ENCODE data around the gene NUP50.

The NUP50 gene

GRCh38 chr22:45196308-45196707 lies 32.6 kb downstream of the NUP50 start:
- DNase-seq (ENCODE audit: low read depth in 2 of 2), result no peak

- no peak for DNase-seq (ENCODE audit: low read depth in 2 of 2)
Observed at GRCh38 chr22:45196926-45197605, 33.3 kb downstream of the NUP50 start.

GRCh38 chr22:45197606-45198462 lies 34.1 kb downstream of the NUP50 start:
- DNase-seq (ENCODE audit: low read depth in 2 of 2), result no peak

- no peak for DNase-seq (ENCODE audit: low read depth in 2 of 2)
Observed at GRCh38 chr22:45198463-45198795, 34.7 kb downstream of the NUP50 start.

- DNase-seq (ENCODE audit: low read depth in 2 of 2), result no peak
Observed at GRCh38 chr22:45199723-45200122, 36.0 kb downstream of the NUP50 start.

- DNase-seq (ENCODE audit: low read depth in 2 of 2), result no peak
Observed at GRCh38 chr22:45200230-45200629, 36.5 kb downstream of the NUP50 start.

GRCh38 chr22:45200860-45201511 lies 37.3 kb downstream of the NUP50 start:
- DNase-seq (ENCODE audit: low read depth in 2 of 2), result no peak

- peak in 1 of 2 experiments; percentile 50 for DNase-seq (ENCODE audit: low read depth in 2 of 2)
Observed at GRCh38 chr22:45201678-45202332, 38.1 kb downstream of the NUP50 start.

GRCh38 chr22:45202333-45203149 lies 38.8 kb downstream of the NUP50 start:
- no peak for DNase-seq (ENCODE audit: low read depth in 2 of 2)

- DNase-seq (ENCODE audit: low read depth in 2 of 2), result no peak
Observed at GRCh38 chr22:45203150-45203951, 39.6 kb downstream of the NUP50 start.

- no peak for DNase-seq (ENCODE audit: low read depth in 2 of 2)
Observed at GRCh38 chr22:45204241-45204640, 40.5 kb downstream of the NUP50 start.

- no peak for DNase-seq (ENCODE audit: low read depth in 2 of 2)
Observed at GRCh38 chr22:45204819-45205218, 41.1 kb downstream of the NUP50 start.

- DNase-seq (ENCODE audit: low read depth in 2 of 2), result no peak
Observed at GRCh38 chr22:45205276-45205925, 41.7 kb downstream of the NUP50 start.

GRCh38 chr22:45206233-45206632 lies 42.5 kb downstream of the NUP50 start:
- no peak for DNase-seq (ENCODE audit: low read depth in 2 of 2)

- no peak for DNase-seq (ENCODE audit: low read depth in 2 of 2)
Observed at GRCh38 chr22:45207533-45207932, 43.8 kb downstream of the NUP50 start.

GRCh38 chr22:45207981-45208664 lies 44.4 kb downstream of the NUP50 start:
- DNase-seq (ENCODE audit: low read depth in 2 of 2), result no peak

- DNase-seq (ENCODE audit: low read depth in 2 of 2), result no peak
Observed at GRCh38 chr22:45208696-45208992, 44.9 kb downstream of the NUP50 start.

- no peak for DNase-seq (ENCODE audit: low read depth in 2 of 2)
Observed at GRCh38 chr22:45208993-45209838, 45.5 kb downstream of the NUP50 start.

GRCh38 chr22:45210174-45210573 lies 46.4 kb downstream of the NUP50 start:
- no peak for DNase-seq (ENCODE audit: low read depth in 2 of 2)

All from fibroblast of skin of left biceps (primary cell).